A549 (cell line): ENCODE measurements around the gene PCDH9. TPM values are rescaled to one million over a fixed set of nuclear protein-coding genes. Genes with fewer than 3 reads are reported as not detected.
A peak's percentile ranks its signal among the peaks of the same experiment; 100 is the strongest.

Source experiments
- ATAC-seq, 2 experiments: fragments of 200-7000 bp in 1 of 2; fragments of >200 bp in 1 of 2; cut with Nextera tagmentation in 1 of 2; cut with Tn5 transposase in 1 of 2; 3 replicates each; pipeline versions ENCODE4 v1.8.0 to v1.9.1; 2018 to 2020; ENCODE audit warnings: mild to moderate bottlenecking in 1 of 2, moderate library complexity in 1 of 2
- CTCF ChIA-PET: fragments of 300-600 bp; sonication (Branson Sonifier 250); formaldehyde crosslinking; extraction: SDS; loops from one replicate; lab custom pipeline; 2021; ENCODE audit warnings: antibody characterized with exemption, inconsistent platforms; lab: Yijun Ruan, JAX
- POLR2A ChIA-PET: fragments of 350-600 bp; formaldehyde crosslinking; extraction: SDS; loops from one replicate; lab custom pipeline; 2021; ENCODE audit warnings: antibody characterized with exemption, inconsistent platforms; lab: Yijun Ruan, JAX
- DNase-seq, 2 experiments: peaks; one replicate each; pipeline versions ENCODE4 v3.0.0 to v3.0.0-alpha.2; 2011 to 2016; ENCODE audit warnings: low read depth in 1 of 2, low spot score in 1 of 2
- FAIRE-seq: peaks from 2 replicates; lab custom pipeline; 2011; peaks lifted over from hg19 to GRCh38; lab: Jason Lieb, UNC
- H3K27ac ChIP-seq, 2 experiments: fragments of >200 bp; sonication (Bioruptor Twin); formaldehyde crosslinking; 3 replicates each; pipeline ENCODE4 v1.5.1; 2016 to 2017
- H3K4me1 ChIP-seq: fragments of >200 bp; sonication (Bioruptor Twin); formaldehyde crosslinking; 3 replicates; pipeline ENCODE4 v1.6.1; 2016
- H3K4me2 ChIP-seq: fragments of >200 bp; sonication (Bioruptor Twin); formaldehyde crosslinking; 3 replicates; pipeline ENCODE4 v1.6.1; 2016
- H3K4me3 ChIP-seq: fragments of >200 bp; sonication (Bioruptor Twin); formaldehyde crosslinking; 3 replicates; pipeline ENCODE4 v1.5.1; 2016
- H3K9me3 ChIP-seq: fragments of >200 bp; sonication (Bioruptor Twin); formaldehyde crosslinking; 3 replicates; pipeline ENCODE4 v1.6.1; 2016
- EHF ChIP-seq: fragments of 250-450 bp; sonication (Bioruptor Pico); IDR thresholded peaks from 2 replicates; pipeline ENCODE4 v1.5.0; 2020; ENCODE audit warnings: mild to moderate bottlenecking
- EP300 ChIP-seq, 2 experiments: fragments of >200 bp; sonication (Bioruptor Twin); formaldehyde crosslinking; IDR thresholded peaks; 2 replicates in 1 of 2; 3 replicates in 1 of 2; pipeline ENCODE4 v1.6.1; 2016 to 2017
- FOSB ChIP-seq: fragments of 250-450 bp; sonication (Bioruptor Pico); IDR thresholded peaks from 2 replicates; pipeline ENCODE4 v1.5.0; 2020; ENCODE audit warnings: mild to moderate bottlenecking, moderate library complexity
- GATA3 ChIP-seq: IDR thresholded peaks from 2 replicates; pipeline ENCODE4 v1.6.1; 2012; ENCODE audit warnings: borderline replicate concordance
- HEYL ChIP-seq: fragments of 250-450 bp; sonication (Bioruptor Pico); IDR thresholded peaks from 2 replicates; pipeline ENCODE4 v1.8.0; 2021; ENCODE audit warnings: mild to moderate bottlenecking, moderate library complexity
- HOXB13 ChIP-seq: fragments of 250-450 bp; sonication (Bioruptor Pico); IDR thresholded peaks from 2 replicates; pipeline ENCODE4 v1.5.0; 2020; ENCODE audit warnings: low read depth, mild to moderate bottlenecking, moderate library complexity
- JUNB ChIP-seq: fragments of >200 bp; sonication (Bioruptor Twin); formaldehyde crosslinking; IDR thresholded peaks from 2 replicates; pipeline ENCODE4 v1.6.1; 2016
- KDM1A ChIP-seq: fragments of 200-600 bp; sonication (generic); IDR thresholded peaks from 2 replicates; pipeline ENCODE4 v1.6.1; 2016; ENCODE audit warnings: low read depth, mild to moderate bottlenecking
- MYC ChIP-seq: IDR thresholded peaks from 2 replicates; pipeline ENCODE4 v1.6.1; 2012; ENCODE audit warnings: mild to moderate bottlenecking, inconsistent platforms, low read length, improper control_type of control experiment, borderline replicate concordance
- NR3C1 ChIP-seq: fragments of >200 bp; sonication (Bioruptor Twin); formaldehyde crosslinking; IDR thresholded peaks from 3 replicates; pipeline ENCODE4 v1.6.1; 2017
- PHF8 ChIP-seq: fragments of 200-600 bp; sonication (generic); IDR thresholded peaks from 2 replicates; pipeline ENCODE4 v1.6.1; 2016; ENCODE audit warnings: low read depth, mild to moderate bottlenecking, antibody characterized with exemption, moderate library complexity, borderline replicate concordance
- RAD21 ChIP-seq, 2 experiments: fragments of >200 bp in 1 of 2; sonication (Bioruptor Twin) in 1 of 2; formaldehyde crosslinking in 1 of 2; IDR thresholded peaks in 1 of 2; conservative IDR thresholded peaks in 1 of 2; 2 replicates in 1 of 2; 3 replicates in 1 of 2; pipeline ENCODE4 v1.6.1; 2012 to 2018; ENCODE audit warnings: inconsistent platforms in 1 of 2
- RARB ChIP-seq: fragments of 250-450 bp; sonication (Bioruptor Pico); IDR thresholded peaks from 2 replicates; pipeline ENCODE4 v1.8.0; 2021; ENCODE audit warnings: mild to moderate bottlenecking, moderate library complexity
- RCOR1 ChIP-seq: fragments of 150-350 bp; IDR thresholded peaks from 2 replicates; pipeline ENCODE4 v1.6.1; 2014; ENCODE audit warnings: antibody characterized with exemption, low read length, low read depth
- RFX5 ChIP-seq: fragments of 450-650 bp; IDR thresholded peaks from 2 replicates; pipeline ENCODE4 v1.7.1; 2014; ENCODE audit warnings: antibody characterized with exemption, mild to moderate bottlenecking, moderate library complexity
- SMC3 ChIP-seq: fragments of >200 bp; sonication (Bioruptor Twin); formaldehyde crosslinking; IDR thresholded peaks from 3 replicates; pipeline ENCODE4 v1.6.1; 2018; ENCODE audit warnings: inconsistent platforms
- TP53 ChIP-seq: fragments of 250-450 bp; sonication (Bioruptor Pico); IDR thresholded peaks from 2 replicates; pipeline ENCODE4 v1.5.0; 2021; ENCODE audit warnings: mild to moderate bottlenecking, moderate library complexity
- ZC3H11A ChIP-seq: fragments of 450-650 bp; IDR thresholded peaks from 2 replicates; pipeline ENCODE4 v1.6.1; 2014; ENCODE audit warnings: antibody characterized with exemption, mild to moderate bottlenecking
- WGBS: methylation state at CpG from one replicate; pipeline ENCODE4 v1.1.6; 2017; ENCODE audit errors: missing lambda C conversion rate; 5-methylcytosine and 5-hydroxymethylcytosine counted together
- polyA plus RNA-seq, 4 experiments: library from polyadenylated mRNA; depleted of rRNA in 3 of 4; stranded (reverse); fragments of >200 nt; fragmentation: RNase III in 1 of 4; extraction: RNeasy Plus Mini Kit Qiagen cat#74134 plus additional on column Dnase treatment in 1 of 4; gene quantifications; 2 replicates in 3 of 4; 3 replicates in 1 of 4; pipeline ENCODE4 v1.2.3, GENCODE V29; 2011 to 2017
- TF ChIP-seq, protein P1 (sequence below): fragments of 450-650 bp; IDR thresholded peaks from 2 replicates; pipeline ENCODE4 v1.6.1; 2014; ENCODE audit warnings: antibody characterized with exemption
- TF ChIP-seq, protein P2 (sequence below): fragments of >200 bp; sonication (Bioruptor Twin); formaldehyde crosslinking; IDR thresholded peaks from 2 replicates; pipeline ENCODE4 v1.6.1; 2016
- TF ChIP-seq, protein P3 (sequence below): fragments of 150-350 bp; IDR thresholded peaks from 2 replicates; pipeline ENCODE4 v1.6.1; 2014; ENCODE audit warnings: low read depth, mild to moderate bottlenecking, low read length
- TF ChIP-seq, protein P4 (sequence below): IDR thresholded peaks from 2 replicates; pipeline ENCODE4 v1.6.1; 2012
- TF ChIP-seq, protein P5 (sequence below): fragments of >200 bp; sonication (Bioruptor Twin); formaldehyde crosslinking; IDR thresholded peaks from 3 replicates; pipeline ENCODE4 v1.6.1; 2016
- TF ChIP-seq, protein P6 (sequence below): IDR thresholded peaks from 2 replicates; pipeline ENCODE4 v1.6.1; 2012; ENCODE audit warnings: low read depth, borderline replicate concordance
- TF ChIP-seq, protein P7 (sequence below): fragments of 250-450 bp; sonication (Bioruptor Pico); IDR thresholded peaks from 2 replicates; pipeline ENCODE4 v1.5.0; 2020; ENCODE audit warnings: low read depth, mild to moderate bottlenecking, moderate library complexity

Gene PCDH9
- polyA plus RNA-seq, 2 of the 4 experiments (the other 2 are of a cell fraction), result 16.0 to 29.5 TPM

DNA sequence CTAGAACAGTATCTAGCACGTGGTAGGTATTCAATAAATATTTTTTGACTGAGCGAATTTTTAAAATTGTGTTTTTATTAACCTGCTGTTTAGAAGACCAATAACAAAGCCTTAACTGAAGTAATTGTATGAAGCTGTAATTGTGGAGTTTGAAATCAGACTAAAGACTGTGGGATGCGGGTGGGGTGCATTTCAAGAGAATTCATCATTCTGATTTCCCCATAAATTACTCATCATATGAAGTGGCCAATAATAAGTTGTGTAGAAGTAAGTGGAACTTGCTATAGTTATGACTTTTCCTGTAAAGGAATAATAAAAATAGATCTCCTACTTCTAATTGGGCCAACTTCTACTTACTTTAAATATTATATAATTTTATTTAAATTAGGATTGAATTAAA lies 449.3 kb downstream of the PCDH9 start:
- ATAC-seq (no peak), DNase-seq (peak in 1 of 2 experiments; percentile 17), FAIRE-seq (no peak)
- ChIA-PET POLR2A (no interaction called here), CTCF (no interaction called here)
- 0 out of 3 replicates have a peak overlapping the region, but pooled peaks have one; percentile 11 for H3K4me2 ChIP-seq
- 86% methylated on average over 3 of the region's 3 CpGs for WGBS
- H3K9me3 ChIP-seq, result no peaks in the 10 kb centered on the region
- TF ChIP-seq, protein P1, sequence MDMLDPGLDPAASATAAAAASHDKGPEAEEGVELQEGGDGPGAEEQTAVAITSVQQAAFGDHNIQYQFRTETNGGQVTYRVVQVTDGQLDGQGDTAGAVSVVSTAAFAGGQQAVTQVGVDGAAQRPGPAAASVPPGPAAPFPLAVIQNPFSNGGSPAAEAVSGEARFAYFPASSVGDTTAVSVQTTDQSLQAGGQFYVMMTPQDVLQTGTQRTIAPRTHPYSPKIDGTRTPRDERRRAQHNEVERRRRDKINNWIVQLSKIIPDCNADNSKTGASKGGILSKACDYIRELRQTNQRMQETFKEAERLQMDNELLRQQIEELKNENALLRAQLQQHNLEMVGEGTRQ, result no peak
- no peak for TF ChIP-seq EHF (CRISPR knock-in tag)
- TF ChIP-seq HOXB13 (CRISPR knock-in tag), result no peak
- TF ChIP-seq TP53, result no peak
- no peak for TF ChIP-seq JUNB
- TF ChIP-seq, protein P2, sequence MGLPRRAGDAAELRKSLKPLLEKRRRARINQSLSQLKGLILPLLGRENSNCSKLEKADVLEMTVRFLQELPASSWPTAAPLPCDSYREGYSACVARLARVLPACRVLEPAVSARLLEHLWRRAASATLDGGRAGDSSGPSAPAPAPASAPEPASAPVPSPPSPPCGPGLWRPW, result no peak
- TF ChIP-seq, protein P3, sequence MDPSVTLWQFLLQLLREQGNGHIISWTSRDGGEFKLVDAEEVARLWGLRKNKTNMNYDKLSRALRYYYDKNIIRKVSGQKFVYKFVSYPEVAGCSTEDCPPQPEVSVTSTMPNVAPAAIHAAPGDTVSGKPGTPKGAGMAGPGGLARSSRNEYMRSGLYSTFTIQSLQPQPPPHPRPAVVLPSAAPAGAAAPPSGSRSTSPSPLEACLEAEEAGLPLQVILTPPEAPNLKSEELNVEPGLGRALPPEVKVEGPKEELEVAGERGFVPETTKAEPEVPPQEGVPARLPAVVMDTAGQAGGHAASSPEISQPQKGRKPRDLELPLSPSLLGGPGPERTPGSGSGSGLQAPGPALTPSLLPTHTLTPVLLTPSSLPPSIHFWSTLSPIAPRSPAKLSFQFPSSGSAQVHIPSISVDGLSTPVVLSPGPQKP, result no peak
- no peak for TF ChIP-seq ZC3H11A
- TF ChIP-seq RFX5, result no peak
- no peak for TF ChIP-seq RCOR1
- no peak for TF ChIP-seq PHF8
- no peak for TF ChIP-seq RAD21 (conservative IDR thresholded peaks at IDR 0.05 in 1 of 2, IDR thresholded peaks at IDR 0.05 in 1 of 2)
- TF ChIP-seq MYC, result no peak
- no peak for TF ChIP-seq EP300 (IDR thresholded peaks at IDR 0.05)
- TF ChIP-seq, protein P4, sequence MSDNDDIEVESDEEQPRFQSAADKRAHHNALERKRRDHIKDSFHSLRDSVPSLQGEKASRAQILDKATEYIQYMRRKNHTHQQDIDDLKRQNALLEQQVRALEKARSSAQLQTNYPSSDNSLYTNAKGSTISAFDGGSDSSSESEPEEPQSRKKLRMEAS, result no peak
- TF ChIP-seq, protein P5, sequence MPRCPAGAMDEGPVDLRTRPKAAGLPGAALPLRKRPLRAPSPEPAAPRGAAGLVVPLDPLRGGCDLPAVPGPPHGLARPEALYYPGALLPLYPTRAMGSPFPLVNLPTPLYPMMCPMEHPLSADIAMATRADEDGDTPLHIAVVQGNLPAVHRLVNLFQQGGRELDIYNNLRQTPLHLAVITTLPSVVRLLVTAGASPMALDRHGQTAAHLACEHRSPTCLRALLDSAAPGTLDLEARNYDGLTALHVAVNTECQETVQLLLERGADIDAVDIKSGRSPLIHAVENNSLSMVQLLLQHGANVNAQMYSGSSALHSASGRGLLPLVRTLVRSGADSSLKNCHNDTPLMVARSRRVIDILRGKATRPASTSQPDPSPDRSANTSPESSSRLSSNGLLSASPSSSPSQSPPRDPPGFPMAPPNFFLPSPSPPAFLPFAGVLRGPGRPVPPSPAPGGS, result no peak
- TF ChIP-seq, protein P6, sequence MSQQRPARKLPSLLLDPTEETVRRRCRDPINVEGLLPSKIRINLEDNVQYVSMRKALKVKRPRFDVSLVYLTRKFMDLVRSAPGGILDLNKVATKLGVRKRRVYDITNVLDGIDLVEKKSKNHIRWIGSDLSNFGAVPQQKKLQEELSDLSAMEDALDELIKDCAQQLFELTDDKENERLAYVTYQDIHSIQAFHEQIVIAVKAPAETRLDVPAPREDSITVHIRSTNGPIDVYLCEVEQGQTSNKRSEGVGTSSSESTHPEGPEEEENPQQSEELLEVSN, result no peak
- TF ChIP-seq FOSB (CRISPR knock-in tag), result no peak
- no peak overlapping the region for H3K4me3 ChIP-seq
- no peak overlapping the region for H3K27ac ChIP-seq
- H3K4me1 ChIP-seq, result peaks cover 11% of the 10 kb centered on the region; the same call in 2 of the 3 replicates

DNA sequence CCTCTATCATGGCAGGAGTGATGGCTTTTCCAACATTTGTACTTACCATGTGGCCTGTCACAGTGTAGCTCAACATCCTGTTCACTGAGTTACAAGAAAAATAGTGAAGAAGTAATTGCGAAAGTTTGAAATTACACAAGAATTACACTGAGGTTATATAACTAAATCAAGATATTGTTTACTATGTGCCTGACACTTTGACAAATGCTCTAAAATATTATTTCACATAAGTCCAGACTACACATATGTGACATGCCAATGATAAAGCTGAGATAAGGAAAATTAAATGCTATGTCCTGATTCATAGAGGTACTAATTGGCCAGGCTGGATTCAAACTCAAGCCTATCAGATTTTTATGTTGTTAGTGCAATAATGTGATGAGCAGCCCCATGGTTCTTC lies 451.7 kb downstream of the PCDH9 start:
- peaks cover 11% of the 10 kb centered on the region; the same call in 2 of the 3 replicates for H3K4me1 ChIP-seq
- WGBS, result 97% methylated on average over 1 of the region's 1 CpG
- no peak overlapping the region for H3K27ac ChIP-seq
- H3K4me2 ChIP-seq, result no peak overlapping the region
- FAIRE-seq, result no peak
- POLR2A ChIA-PET, result no interaction called here
- CTCF ChIA-PET, result no interaction called here
- DNase-seq, result no peak
- H3K9me3 ChIP-seq, result no peaks in the 10 kb centered on the region
- ATAC-seq, result no peak
- no peak overlapping the region for H3K4me3 ChIP-seq
- TF ChIP-seq, protein P3, result no peak
- TF ChIP-seq, protein P6, result no peak
- TF ChIP-seq RARB (CRISPR knock-in tag) (no peak), NR3C1 (no peak), RCOR1 (no peak), SMC3 (no peak), HEYL (CRISPR knock-in tag) (no peak), GATA3 (no peak), EP300 (IDR thresholded peaks at IDR 0.05) (no peak), KDM1A (no peak)
- TF ChIP-seq, protein P7, sequence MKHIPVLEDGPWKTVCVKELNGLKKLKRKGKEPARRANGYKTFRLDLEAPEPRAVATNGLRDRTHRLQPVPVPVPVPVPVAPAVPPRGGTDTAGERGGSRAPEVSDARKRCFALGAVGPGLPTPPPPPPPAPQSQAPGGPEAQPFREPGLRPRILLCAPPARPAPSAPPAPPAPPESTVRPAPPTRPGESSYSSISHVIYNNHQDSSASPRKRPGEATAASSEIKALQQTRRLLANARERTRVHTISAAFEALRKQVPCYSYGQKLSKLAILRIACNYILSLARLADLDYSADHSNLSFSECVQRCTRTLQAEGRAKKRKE (CRISPR knock-in tag), result no peak
- TF ChIP-seq, protein P1, result no peak
